ENCODE measurements around the gene RUNX3. TPM values are rescaled to one million over a fixed set of nuclear protein-coding genes. Genes with fewer than 3 reads are reported as not detected.

RUNX3 gene
- polyA plus RNA-seq, 4 donors: 1.1 to 5.4 (median 3.6) TPM

DNA sequence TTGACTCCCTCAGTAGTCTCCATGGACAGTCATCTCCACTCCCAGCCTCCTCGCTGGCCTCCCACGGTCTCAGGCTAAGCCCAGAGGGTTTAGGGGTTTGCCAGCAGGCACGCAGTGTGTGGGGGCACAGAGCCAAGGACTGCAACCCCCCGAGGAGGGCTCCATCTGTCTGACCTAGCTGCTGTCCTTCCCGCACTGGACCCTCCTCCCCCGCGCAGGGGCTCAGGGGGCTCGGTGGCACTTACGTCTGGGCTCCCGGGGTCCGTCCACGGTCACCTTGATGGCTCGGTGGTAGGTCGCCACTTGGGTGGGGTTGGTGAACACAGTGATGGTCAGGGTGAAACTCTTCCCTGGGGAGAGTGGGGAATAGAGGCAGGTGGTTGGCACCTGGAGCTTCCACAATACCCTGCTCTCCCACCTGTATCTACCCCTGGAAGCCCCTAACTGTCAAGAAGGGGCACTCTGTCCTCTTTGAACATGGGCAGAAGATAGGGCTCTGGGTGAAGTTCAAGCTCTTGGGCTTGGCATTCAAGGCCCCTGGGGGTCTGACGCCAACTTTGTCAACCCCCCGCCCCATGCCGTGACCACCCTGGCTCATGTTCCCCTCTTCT lies 11.0 kb downstream of the RUNX3 start:
- Histone ChIP-seq H3K27me3 (ENCODE audit: control insufficient read depth in 3 of 3, insufficient read depth in 3 of 3, low read length in 3 of 3) (peaks cover 0 to 3% (median 0%) of the 10 kb centered on the region in 3 donors), H3K9me3 (ENCODE audit: control insufficient read depth in 2 of 2, insufficient read depth in 1 of 2, low read depth in 1 of 2, low read length in 1 of 2) (no peaks in the 10 kb centered on the region), H3K4me1 (ENCODE audit: control insufficient read depth in 3 of 3, insufficient read depth in 2 of 3, low read depth in 1 of 3, low read length in 2 of 3) (peaks cover 0 to 18% (median 0%) of the 10 kb centered on the region in 3 donors), H3K4me3 (ENCODE audit: low read depth in 1 of 3, low read length in 3 of 3) (no peak overlapping the region), H3K36me3 (ENCODE audit: control insufficient read depth in 3 of 3, insufficient read depth in 2 of 3, low read depth in 1 of 3, low read length in 3 of 3) (peaks cover 0 to 6% (median 0%) of the 10 kb centered on the region in 3 donors), H3K27ac (ENCODE audit: low read depth in 1 of 3, low read length in 2 of 3) (no peak overlapping the region)
- DNase-seq (no peak), FAIRE-seq (no peak)
- 89 to 92% (median 91%) methylated on average over 17 of the region's 17 CpGs for WGBS, 3 donors

DNA sequence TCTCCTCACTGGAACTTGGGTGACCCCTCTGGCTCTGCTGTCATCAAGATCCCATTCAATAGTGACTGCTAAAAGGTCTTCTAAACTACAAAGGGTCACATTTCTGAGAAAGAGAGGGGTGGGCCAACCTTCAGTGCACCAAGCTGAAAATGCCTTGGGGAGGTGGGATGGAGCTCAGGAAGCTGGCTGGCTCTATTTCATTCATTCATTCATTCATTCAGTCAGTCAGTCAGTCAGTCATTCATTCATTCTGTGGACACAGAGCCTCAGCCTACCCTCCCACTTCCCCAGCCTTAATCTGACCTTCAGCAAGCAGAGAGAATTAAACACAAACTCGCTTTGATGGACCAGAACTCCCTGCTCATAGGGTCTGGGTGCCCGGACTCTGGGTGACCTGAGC lies 11.7 kb downstream of the RUNX3 start:
- H3K27me3 ChIP-seq (ENCODE audit: control insufficient read depth in 3 of 3, insufficient read depth in 3 of 3, low read length in 3 of 3): peaks cover 0 to 2% (median 0%) of the 10 kb centered on the region in 3 donors
- peaks cover 0 to 21% (median 0%) of the 10 kb centered on the region in 3 donors for H3K4me1 ChIP-seq (ENCODE audit: control insufficient read depth in 3 of 3, insufficient read depth in 2 of 3, low read depth in 1 of 3, low read length in 2 of 3)
- DNase-seq: no peak
- FAIRE-seq: no peak
- H3K36me3 ChIP-seq (ENCODE audit: control insufficient read depth in 3 of 3, insufficient read depth in 2 of 3, low read depth in 1 of 3, low read length in 3 of 3): peaks cover 0 to 6% (median 0%) of the 10 kb centered on the region in 3 donors
- no peaks in the 10 kb centered on the region for H3K9me3 ChIP-seq (ENCODE audit: control insufficient read depth in 2 of 2, insufficient read depth in 1 of 2, low read depth in 1 of 2, low read length in 1 of 2)
- no peak overlapping the region for H3K4me3 ChIP-seq (ENCODE audit: low read depth in 1 of 3, low read length in 3 of 3)
- H3K27ac ChIP-seq (ENCODE audit: low read depth in 1 of 3, low read length in 2 of 3): no peak overlapping the region
- WGBS, 3 donors: 90 to 97% (median 94%) methylated on average over 2 of the region's 2 CpGs

GRCh38 chr1:24917327-24918074 lies 12.6 kb downstream of the RUNX3 start:
- peaks cover 0 to 9% (median 0%) of the 10 kb centered on the region in 3 donors for H3K36me3 ChIP-seq (ENCODE audit: control insufficient read depth in 3 of 3, insufficient read depth in 2 of 3, low read depth in 1 of 3, low read length in 3 of 3)
- WGBS, 3 donors: 94 to 95% (median 94%) methylated on average over 16 of the region's 16 CpGs
- H3K9me3 ChIP-seq (ENCODE audit: control insufficient read depth in 2 of 2, insufficient read depth in 1 of 2, low read depth in 1 of 2, low read length in 1 of 2): no peaks in the 10 kb centered on the region
- H3K27ac ChIP-seq (ENCODE audit: low read depth in 1 of 3, low read length in 2 of 3): no peak overlapping the region
- DNase-seq: no peak
- no peak overlapping the region for H3K4me3 ChIP-seq (ENCODE audit: low read depth in 1 of 3, low read length in 3 of 3)
- peaks cover 0 to 18% (median 0%) of the 10 kb centered on the region in 3 donors for H3K4me1 ChIP-seq (ENCODE audit: control insufficient read depth in 3 of 3, insufficient read depth in 2 of 3, low read depth in 1 of 3, low read length in 2 of 3)
- no peaks in the 10 kb centered on the region for H3K27me3 ChIP-seq (ENCODE audit: control insufficient read depth in 3 of 3, insufficient read depth in 3 of 3, low read length in 3 of 3)
- no peak for FAIRE-seq

- 68 to 85% (median 78%) methylated on average over 19 to 21 of the region's 21 CpGs for WGBS, 3 donors
- Histone ChIP-seq H3K36me3 (ENCODE audit: control insufficient read depth in 3 of 3, insufficient read depth in 2 of 3, low read depth in 1 of 3, low read length in 3 of 3) (peaks cover 0 to 11% (median 0%) of the 10 kb centered on the region in 3 donors), H3K27ac (ENCODE audit: low read depth in 1 of 3, low read length in 2 of 3) (no peak overlapping the region), H3K27me3 (ENCODE audit: control insufficient read depth in 3 of 3, insufficient read depth in 3 of 3, low read length in 3 of 3) (no peaks in the 10 kb centered on the region), H3K4me1 (ENCODE audit: control insufficient read depth in 3 of 3, insufficient read depth in 2 of 3, low read depth in 1 of 3, low read length in 2 of 3) (peaks cover 0 to 23% (median 0%) of the 10 kb centered on the region in 3 donors), H3K9me3 (ENCODE audit: control insufficient read depth in 2 of 2, insufficient read depth in 1 of 2, low read depth in 1 of 2, low read length in 1 of 2) (no peaks in the 10 kb centered on the region), H3K4me3 (ENCODE audit: low read depth in 1 of 3, low read length in 3 of 3) (no peak overlapping the region)
- FAIRE-seq (no peak), DNase-seq (no peak)
Measured at GRCh38 chr1:24915816-24916602, 14.1 kb downstream of the RUNX3 start.

DNA sequence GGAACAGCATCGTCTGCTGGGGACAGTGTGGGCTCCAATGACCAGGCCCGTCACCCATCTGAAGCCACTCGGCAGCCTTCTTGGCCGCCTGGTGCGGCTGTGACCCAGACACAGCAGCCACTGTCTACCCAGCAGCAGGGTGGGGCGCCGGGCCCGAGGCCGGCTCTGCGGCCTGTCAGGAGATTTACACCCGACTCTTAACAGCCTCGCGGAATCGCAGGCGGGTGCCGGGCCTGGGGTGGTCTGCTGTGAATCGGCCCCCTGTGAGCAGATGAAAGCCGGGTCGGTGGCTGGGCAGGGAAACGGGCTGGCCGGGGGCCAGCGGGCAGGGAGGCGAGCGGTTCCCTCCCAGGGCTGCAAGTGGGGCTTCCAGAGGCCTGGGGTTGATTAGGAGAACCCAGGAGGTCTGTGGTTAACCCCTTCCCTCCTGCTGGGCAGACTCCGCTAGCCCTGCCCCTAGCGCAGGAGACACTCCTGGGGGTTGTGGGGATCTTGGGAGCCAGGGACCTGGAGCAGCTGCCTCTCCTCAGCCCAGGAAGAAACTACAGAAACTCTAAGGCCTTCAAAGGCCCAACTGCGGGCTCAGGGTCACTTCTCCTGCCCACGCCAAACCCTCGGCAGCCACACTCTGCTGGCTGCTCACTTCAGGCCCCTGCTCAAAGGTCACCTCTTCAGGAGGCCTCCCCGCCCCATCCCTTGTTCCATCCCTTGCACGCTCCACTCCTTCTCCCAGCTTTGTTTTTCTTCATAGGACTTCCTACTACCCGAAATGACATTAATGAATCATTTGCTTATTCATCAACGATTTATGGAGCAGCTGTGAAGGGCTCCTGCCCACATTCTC lies 15.6 kb downstream of the RUNX3 start:
- DNase-seq (peak; percentile 79 to 84), FAIRE-seq (no peak)
- Histone ChIP-seq H3K36me3 (ENCODE audit: control insufficient read depth in 3 of 3, insufficient read depth in 2 of 3, low read depth in 1 of 3, low read length in 3 of 3) (peaks cover 0 to 11% (median 0%) of the 10 kb centered on the region in 3 donors), H3K4me3 (ENCODE audit: low read depth in 1 of 3, low read length in 3 of 3) (no peak overlapping the region), H3K27ac (ENCODE audit: low read depth in 1 of 3, low read length in 2 of 3) (peak overlapping the region in 2 of 3 donors; percentile 37 to 62), H3K4me1 (ENCODE audit: control insufficient read depth in 3 of 3, insufficient read depth in 2 of 3, low read depth in 1 of 3, low read length in 2 of 3) (peaks cover 0 to 31% (median 0%) of the 10 kb centered on the region in 3 donors), H3K27me3 (ENCODE audit: control insufficient read depth in 3 of 3, insufficient read depth in 3 of 3, low read length in 3 of 3) (no peaks in the 10 kb centered on the region), H3K9me3 (ENCODE audit: control insufficient read depth in 2 of 2, insufficient read depth in 1 of 2, low read depth in 1 of 2, low read length in 1 of 2) (no peaks in the 10 kb centered on the region)
- WGBS, 3 donors: 22 to 48% (median 38%) methylated on average over 31 to 33 of the region's 33 CpGs

- H3K27me3 ChIP-seq (ENCODE audit: control insufficient read depth in 3 of 3, insufficient read depth in 3 of 3, low read length in 3 of 3): no peaks in the 10 kb centered on the region
- DNase-seq: no peak
- H3K9me3 ChIP-seq (ENCODE audit: control insufficient read depth in 2 of 2, insufficient read depth in 1 of 2, low read depth in 1 of 2, low read length in 1 of 2): no peaks in the 10 kb centered on the region
- peaks cover 0 to 10% (median 0%) of the 10 kb centered on the region in 3 donors for H3K36me3 ChIP-seq (ENCODE audit: control insufficient read depth in 3 of 3, insufficient read depth in 2 of 3, low read depth in 1 of 3, low read length in 3 of 3)
- 84 to 89% (median 86%) methylated on average over 10 of the region's 10 CpGs for WGBS, 3 donors
- FAIRE-seq: no peak
- H3K4me1 ChIP-seq (ENCODE audit: control insufficient read depth in 3 of 3, insufficient read depth in 2 of 3, low read depth in 1 of 3, low read length in 2 of 3): peaks cover 0 to 31% (median 0%) of the 10 kb centered on the region in 3 donors
- H3K4me3 ChIP-seq (ENCODE audit: low read depth in 1 of 3, low read length in 3 of 3): no peak overlapping the region
- H3K27ac ChIP-seq (ENCODE audit: low read depth in 1 of 3, low read length in 2 of 3): peak overlapping the region in 1 of 3 donors; percentile 62
Measured at GRCh38 chr1:24913616-24914225, 16.4 kb downstream of the RUNX3 start.

DNA sequence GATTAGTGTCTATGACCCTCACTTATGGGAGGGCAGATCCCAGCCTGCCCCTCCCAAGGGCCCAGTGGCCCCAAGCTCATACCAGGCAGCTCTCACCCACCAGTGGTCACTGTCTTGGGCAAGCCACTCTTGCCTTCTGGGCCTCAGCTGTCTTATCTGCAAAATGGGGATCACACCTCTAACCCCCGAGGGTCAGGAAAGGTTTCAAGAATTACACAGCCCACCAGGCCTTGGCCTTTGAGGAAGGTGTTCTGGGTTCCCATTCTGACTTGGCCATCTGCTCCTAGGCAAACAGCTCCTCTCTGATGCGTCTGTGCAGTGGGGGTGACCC lies 16.8 kb downstream of the RUNX3 start:
- peaks cover 0 to 8% (median 0%) of the 10 kb centered on the region in 3 donors for H3K36me3 ChIP-seq (ENCODE audit: control insufficient read depth in 3 of 3, insufficient read depth in 2 of 3, low read depth in 1 of 3, low read length in 3 of 3)
- FAIRE-seq (no peak), DNase-seq (no peak)
- H3K4me3 ChIP-seq (ENCODE audit: low read depth in 1 of 3, low read length in 3 of 3): no peak overlapping the region
- 47 to 65% (median 60%) methylated on average over 2 of the region's 2 CpGs for WGBS, 3 donors
- no peaks in the 10 kb centered on the region for H3K27me3 ChIP-seq (ENCODE audit: control insufficient read depth in 3 of 3, insufficient read depth in 3 of 3, low read length in 3 of 3)
- peaks cover 0 to 31% (median 0%) of the 10 kb centered on the region in 3 donors for H3K4me1 ChIP-seq (ENCODE audit: control insufficient read depth in 3 of 3, insufficient read depth in 2 of 3, low read depth in 1 of 3, low read length in 2 of 3)
- peak overlapping the region in 1 of 3 donors; percentile 33 for H3K27ac ChIP-seq (ENCODE audit: low read depth in 1 of 3, low read length in 2 of 3)
- H3K9me3 ChIP-seq (ENCODE audit: control insufficient read depth in 2 of 2, insufficient read depth in 1 of 2, low read depth in 1 of 2, low read length in 1 of 2): no peaks in the 10 kb centered on the region

Data from small intestine (tissue), 7 donors.